HG03342 (cell line): ENCODE data around the gene SYNDIG1.

Source experiments
- ATAC-seq: cut with Tn5 transposase; IDR thresholded peaks from one replicate; pipeline ENCODE4 v1.9.1; 2021; ENCODE audit warnings: mild to moderate bottlenecking, moderate library complexity; ENCODE audit not compliant: unreplicated experiment

SYNDIG1 gene

DNA sequence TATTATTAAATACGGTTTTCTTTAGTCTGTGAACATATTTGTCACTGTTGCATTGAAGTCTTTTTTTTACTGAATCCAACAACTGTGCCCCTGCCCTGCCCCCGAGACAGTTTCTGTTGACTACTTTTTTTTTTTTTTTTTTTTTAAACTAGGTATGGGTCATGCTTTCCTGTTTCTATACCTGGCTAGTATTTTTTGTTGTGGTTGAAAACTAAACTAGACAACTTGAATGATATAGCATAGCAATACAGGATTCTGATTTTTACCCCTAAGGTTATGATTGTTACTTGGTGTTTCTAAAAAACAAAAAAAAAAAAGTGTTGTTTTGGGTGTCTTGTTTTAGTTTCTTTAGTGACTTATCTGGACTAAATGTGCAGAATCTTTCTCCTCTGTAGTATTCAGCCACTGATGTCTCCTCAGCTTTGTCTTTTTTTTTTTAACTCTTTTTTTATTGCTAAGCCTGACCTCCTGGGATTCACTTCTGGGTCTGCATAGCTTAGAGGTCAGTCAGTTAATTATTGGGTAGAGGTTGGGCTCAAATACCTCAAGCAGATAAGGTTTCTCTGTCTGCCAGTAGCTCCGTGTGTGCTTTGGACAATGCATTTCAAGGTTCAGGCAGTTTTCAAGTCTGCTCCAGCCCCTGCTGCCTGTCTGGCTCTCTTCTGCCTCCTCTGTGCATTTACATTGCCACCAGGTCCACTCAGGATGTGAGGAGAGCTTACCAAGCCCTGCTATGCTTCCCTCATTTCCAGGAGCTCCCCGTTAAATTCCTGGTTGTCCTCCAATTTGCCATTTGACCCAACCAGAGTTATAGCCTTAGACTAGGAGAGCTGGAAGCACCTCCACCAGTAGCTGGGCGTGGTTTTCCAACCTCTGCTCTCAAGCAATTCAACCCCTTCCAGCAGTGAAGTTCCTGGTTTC is 91.4 kb downstream of the SYNDIG1 start:
- ATAC-seq, result no peak

DNA sequence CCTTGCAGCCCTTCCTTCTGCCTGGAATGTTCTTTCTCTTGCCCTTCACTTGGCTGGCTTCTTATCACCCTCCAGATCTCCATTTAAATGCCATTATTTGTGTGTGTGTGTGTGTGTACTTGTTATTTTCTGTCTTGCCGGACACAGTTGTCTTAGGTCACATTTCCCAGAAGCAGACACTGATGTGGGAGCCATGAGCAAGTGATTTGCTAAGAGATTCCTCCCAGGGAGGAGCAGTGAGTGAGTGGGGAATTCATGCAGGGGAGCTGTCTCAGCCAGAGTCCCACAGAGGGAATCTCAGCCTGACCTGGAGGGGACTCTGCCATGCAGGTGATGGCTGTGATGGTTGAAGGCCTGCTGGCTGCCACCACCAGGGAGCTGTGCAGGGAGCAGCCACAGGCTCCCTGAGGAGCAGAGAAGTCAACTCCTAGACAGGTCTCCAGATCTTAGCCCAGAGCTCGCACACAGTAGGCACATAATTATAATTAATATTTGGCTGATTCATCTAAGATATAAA is 96.5 kb downstream of the SYNDIG1 start:
- ATAC-seq, result no peak

DNA sequence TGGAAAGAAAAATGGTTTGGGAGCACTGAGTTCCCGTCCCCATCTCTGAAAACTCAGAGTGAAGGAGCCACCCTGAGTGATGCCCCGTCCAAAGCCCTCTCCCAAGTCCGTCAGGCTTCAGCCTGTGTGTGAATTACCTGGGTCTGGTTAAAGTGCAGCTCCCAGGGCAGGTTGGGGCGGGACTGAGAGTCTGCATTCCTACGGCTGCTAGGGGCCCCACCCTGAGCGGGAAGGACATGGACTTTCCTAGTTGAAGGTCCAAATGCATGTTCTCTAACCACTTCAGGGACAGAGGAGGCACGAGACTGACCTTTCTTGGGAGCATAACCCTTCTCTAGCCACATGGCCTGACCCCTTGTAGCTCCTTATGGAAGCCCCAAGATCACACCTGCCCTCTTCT is 97.2 kb downstream of the SYNDIG1 start:
- no peak for ATAC-seq

DNA sequence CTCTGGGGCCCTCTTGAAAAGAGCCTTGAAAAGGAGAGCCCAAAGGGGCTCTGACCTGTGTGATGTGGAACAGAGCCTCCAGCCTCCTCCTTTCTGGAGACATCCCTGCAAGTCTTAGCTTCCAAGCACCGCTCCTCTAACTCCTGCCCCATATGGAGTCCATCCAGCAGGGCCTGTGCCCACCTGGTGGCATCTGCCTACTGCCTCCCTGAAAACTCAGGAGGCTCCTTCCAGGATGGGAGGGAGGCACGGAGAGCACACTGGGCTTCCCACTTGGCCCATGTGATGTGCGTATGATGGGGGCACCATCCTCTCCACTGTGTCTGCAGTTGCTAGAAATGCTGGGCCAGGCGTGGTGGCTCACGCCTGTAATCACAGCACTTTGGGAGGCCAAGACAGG is 98.1 kb downstream of the SYNDIG1 start:
- ATAC-seq, result no peak

DNA sequence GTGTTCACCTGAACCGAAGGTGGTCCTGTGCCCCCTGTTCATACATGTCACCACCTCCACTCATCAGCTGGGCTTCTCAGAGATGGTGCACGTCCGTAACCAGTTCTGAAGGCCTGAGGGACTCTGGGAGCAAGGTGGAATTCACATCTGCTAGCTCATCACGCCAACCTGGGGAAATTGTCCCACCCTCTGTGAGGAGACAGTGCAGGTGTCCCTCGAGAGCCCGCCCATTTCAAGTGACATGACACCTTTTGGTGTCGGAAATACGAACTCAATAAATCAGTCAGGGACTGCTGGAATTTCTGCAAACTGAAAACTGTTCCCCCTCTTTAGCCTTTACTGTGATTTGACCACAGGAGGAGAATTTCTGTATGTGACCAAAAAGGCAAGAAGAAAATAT is 99.4 kb downstream of the SYNDIG1 start:
- no peak for ATAC-seq

DNA sequence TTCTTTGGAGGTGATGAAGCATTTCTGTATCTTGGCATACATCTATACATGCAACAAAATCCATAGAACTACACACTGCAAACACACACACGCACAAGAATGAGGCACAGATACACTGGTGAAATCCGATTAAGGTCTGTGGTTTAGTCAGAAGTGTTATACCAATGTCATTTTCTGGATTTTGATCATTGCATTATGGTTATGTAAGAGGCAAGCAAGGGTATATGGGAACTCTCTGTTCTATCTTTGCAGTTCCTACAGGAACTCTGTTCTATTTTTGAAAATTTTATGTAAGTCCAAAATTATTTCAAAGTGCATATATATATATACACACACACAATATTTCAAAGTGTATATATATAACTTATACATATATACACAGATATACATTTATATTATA is 101.7 kb downstream of the SYNDIG1 start:
- no peak for ATAC-seq

DNA sequence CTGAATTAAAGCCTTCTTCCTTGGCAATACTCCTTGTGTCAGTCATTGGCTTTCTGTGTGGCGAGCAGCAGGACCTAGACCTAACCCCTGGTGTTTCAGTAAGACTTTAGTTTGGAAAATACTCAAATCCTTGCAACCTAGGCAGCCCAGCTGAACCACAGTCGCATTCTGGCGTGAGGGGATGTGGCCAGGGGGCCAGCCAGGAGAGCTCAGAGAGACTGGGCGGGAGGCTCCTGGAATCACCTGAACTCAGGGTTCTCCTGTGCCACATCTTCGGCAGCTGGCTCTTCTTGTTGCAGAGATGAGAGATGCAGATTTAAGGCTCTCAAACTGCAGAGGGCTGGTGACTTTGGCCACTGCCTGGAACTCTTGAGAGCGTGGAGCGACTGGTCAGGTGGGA is 102.7 kb downstream of the SYNDIG1 start:
- ATAC-seq, result no peak

DNA sequence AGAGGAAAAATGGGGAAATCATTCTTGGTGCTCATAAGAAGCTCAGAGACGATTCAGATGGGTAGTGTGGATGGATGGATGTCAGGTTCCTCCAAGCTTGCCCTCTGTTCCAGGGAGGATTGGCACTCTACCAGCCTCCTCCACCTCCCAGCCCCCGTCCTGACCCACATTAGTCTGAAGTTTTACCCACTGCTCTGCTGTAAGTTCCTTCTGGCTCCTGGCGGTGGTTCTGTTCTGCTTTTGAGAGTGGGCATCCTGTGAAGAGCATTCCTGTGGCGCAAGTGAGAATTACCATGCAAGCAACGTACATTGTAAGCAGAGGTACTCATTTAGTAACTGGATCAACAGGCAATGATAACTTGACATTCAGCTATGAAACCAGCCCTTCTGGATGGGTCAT is 103.4 kb downstream of the SYNDIG1 start:
- ATAC-seq, result no peak

DNA sequence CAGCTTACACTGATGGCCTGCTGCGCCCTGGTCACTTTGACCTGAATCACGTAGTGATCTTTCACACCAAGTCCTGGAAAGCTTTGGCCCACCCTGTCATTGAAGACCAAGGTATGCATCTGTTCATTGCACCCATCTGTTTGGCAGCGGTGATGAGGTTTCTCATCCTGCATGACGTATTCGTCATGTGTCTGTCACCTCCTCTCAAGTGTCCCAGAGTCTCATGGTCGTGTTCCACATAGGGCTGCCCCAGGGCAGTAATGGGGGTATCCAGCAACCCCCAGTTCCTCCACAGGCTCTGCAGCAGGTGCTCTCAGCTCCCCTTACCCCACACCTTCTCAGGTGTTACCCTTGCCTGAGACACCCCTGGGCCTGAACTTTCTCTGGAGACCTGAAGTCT is 104.1 kb downstream of the SYNDIG1 start:
- ATAC-seq, result no peak

DNA sequence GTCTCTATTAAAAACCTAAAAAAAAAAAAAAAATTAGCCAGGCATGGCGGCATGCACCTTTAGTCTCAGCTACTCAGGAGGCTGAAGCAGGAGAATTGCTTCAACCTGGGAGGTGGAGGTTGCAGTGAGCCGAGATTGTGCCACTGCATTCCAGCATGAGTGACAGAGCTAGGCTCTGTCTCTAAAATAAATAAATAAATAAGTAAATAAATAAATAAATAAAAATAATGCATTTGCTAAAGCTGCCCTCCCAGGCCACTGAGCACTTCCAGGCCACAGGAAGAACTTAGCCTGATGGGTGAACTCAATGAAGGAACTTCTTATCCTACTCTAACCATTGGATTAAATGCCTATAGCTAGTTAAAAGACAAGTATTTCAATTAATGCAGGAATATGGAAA is 104.9 kb downstream of the SYNDIG1 start:
- ATAC-seq, result no peak

DNA sequence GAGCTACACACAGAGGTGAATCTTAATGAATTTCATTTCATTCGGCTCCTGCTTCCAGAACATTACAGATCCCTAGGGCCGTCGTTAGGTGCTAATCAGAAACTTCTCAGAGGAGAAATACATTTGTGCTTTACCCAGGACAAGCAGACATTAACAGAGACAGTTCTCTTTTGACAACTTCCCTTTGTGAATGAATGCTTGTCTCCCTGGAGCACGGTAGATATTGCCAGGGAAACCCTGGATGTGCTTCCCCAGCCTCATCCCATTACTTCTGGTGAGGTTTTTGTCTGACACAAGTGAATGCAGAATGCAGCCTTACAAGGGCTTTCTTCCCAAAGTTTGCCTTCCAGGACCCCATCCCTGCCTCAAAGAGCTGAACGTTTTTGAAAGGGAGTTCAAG is 105.4 kb downstream of the SYNDIG1 start:
- no peak for ATAC-seq

DNA sequence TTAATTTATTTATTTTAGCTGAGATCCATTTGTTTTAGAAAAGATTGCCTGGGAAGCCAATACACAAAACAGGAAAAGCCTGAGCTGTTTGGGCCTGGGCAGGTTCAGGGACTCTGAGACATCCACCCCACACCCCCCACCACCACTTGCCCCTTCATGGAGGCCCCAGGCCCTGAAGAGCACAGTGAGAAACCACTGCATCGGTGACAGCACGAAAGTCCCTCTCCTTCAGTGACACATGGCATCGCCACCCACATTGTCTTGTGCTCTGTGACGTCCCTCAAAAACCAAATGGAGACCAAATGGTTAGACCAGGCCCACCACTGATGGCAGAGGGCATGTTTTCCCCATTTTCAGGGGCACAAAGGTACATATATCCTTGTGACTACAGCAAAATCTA is 106.4 kb downstream of the SYNDIG1 start:
- ATAC-seq, result no peak

DNA sequence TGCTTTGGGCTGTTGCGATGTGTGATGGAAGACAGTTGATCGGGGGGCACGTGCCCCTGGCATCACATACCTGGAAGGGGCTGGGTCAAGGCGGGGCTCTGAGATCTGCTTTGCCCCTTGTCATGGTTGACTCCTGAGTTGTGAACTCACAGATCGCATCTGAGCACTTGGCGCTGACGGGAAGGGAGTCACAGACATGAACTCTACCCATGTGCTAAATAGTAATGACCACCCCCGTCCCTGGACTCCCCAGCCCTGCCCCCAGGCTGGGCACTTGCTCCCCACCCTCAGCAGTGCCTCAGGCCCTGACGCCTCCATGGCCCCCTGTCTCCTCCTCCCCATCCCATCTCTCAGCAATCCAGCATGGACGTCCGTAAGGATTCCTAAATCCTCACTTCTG is 107.0 kb downstream of the SYNDIG1 start:
- no peak for ATAC-seq

DNA sequence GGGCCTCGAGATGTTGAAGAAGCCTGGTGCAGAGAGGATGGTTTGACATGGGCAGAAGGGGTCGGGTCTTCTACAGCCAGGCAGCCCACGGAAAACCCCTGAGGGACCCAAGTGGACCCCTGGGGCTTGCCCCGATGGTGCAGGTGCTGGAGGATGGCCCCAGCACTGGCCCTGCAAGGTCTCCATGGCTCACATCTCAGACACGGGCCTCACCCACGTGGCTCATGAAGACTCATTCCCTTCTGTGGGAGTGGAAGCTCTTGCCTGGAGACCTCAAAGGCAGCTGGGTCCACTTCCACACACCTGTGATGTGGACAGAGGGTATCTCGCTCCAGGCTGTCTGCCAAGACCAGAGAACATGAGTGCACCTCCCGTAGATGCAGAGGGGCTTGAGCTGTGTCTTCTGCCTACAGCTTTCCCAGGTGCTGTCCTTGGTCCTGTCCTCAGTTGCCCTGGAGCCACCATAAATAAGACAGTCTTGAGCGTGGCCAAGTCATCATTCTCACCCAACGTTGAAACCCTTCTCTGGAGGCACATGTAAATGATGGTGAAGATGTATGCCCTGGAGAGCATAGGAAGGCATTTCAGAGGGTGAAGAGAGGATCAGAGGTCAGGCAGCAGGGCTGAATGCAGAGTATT is 108.0 kb downstream of the SYNDIG1 start:
- no peak for ATAC-seq

DNA sequence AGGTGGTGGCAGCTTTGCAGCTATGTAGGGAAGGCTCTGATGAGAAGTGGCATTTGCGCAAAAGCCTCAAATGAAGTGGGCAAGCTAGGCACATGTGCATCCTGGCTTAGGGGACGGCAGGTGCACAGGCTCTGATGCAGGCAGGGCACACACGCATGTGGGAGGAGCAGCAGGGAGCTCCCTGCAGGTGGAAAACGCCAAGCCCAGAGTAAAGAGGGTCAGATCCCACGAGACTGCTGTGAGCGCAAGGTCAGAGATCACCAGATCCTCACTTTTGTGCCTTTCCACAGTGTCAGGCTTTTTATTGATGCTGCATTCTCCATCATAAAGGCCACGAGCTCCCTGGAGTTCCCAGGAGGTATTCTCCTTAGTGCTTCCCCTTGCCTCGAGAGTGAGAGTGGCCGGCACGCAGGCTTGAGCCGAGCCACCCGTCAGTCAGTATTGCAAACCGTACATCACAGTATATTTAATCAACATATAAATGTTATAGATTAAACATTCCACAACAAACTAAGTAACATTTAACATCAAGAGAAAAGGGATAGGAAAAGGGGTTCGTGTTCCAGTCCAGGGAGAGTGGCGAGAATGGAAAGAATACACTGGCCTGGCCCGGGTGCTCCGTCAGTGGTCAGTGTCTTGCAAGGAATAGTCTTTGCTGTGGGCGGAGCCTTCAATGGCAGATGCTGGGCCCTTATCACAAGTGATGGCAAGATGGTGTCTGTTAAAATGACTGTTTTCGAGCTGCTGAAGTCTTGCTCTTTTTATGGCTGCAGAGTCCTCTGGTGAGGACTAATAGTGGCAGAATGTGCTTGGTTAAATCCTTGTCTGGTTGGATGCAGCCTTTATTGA is 109.4 kb downstream of the SYNDIG1 start:
- no peak for ATAC-seq

DNA sequence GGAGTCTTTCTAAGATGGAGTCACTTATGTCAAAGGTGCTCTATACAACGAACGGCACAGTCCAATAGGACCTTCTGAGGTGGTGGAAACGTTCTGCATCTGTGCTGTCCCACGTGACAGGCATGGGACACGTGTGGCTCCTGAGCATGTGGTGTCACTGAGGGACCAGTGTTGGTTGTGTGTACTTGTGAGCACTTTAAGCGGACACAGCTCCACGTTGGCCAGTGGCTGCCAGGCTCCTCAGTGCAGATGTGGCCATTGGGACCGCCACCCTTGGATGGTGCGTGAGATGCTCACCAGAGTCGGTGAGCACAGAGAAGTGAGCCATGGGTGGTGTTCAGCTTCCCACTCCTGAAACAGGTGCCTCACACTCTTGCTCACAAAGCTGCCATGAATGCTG is 110.0 kb downstream of the SYNDIG1 start:
- no peak for ATAC-seq

DNA sequence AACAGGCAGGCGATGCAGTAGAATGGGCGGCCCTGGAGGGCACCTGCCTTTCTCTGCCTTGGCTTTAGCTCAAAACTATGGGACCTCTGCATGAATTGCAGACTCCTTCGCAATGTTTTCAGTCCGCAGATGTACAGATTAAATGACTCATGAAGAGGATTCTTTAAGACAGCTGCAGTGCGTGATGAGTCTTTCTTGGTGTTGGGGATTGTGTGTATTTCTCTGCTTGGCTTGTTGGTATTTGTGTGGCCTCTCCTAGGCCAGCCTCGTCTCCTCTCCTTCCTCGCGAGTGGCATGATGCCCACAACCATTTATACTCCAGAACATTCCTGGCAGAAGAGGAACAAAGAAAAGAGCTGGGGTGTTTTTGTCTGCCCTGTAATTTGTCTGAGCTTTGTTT is 110.6 kb downstream of the SYNDIG1 start:
- ATAC-seq, result no peak

DNA sequence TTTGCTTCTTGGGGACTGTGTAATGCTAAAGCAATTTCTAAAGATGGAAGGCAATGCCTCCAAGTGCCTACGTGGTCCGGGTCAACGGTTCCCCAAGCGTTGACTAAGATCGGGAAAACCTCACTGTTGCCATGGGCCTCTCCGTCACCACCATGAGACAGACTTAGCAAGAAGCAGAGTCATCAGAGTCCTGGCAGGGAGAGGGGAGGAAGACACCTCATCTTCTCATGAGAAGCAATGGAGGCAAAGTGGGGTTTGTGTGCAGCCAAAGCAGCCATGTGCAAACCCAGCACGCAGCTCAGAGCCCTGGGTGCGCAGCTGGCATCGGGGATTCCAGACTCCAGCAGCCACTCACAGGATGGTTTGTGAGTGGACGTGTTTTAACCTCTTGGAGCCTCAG is 111.4 kb downstream of the SYNDIG1 start:
- no peak for ATAC-seq

DNA sequence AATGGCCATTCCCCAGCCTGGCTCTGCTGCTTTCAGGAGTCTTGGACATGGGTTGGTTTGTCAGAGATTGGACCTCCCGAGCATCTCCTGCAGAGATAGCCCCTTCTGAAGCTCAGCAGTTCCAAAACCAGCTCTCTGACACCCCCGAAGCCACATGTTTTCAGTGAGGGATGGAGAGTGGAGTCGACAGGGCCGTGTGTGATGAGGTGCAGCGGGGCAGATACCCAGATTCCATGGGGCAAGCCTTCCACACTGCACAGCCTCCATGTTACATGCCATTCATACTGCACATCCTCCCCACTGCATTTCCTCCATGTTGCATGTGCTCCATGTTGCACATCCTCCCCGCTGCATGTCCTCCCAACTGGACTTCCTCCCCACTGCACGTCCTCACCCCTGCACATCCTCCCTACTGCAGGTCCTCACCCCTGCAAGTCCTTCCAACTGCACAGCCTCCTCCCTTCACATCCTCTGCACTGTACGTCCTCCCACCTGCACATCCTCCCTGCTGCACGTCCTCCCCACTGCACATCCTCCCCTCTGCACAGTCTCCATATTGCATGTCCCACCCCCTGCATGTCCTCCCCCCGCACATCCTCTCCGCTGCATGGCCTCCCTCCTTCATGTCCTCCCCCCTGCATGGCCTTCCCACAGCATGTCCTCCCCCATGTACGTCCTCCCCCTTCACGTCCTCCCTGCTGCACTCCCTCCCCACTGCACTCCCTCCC is 112.2 kb downstream of the SYNDIG1 start:
- ATAC-seq, result no peak

DNA sequence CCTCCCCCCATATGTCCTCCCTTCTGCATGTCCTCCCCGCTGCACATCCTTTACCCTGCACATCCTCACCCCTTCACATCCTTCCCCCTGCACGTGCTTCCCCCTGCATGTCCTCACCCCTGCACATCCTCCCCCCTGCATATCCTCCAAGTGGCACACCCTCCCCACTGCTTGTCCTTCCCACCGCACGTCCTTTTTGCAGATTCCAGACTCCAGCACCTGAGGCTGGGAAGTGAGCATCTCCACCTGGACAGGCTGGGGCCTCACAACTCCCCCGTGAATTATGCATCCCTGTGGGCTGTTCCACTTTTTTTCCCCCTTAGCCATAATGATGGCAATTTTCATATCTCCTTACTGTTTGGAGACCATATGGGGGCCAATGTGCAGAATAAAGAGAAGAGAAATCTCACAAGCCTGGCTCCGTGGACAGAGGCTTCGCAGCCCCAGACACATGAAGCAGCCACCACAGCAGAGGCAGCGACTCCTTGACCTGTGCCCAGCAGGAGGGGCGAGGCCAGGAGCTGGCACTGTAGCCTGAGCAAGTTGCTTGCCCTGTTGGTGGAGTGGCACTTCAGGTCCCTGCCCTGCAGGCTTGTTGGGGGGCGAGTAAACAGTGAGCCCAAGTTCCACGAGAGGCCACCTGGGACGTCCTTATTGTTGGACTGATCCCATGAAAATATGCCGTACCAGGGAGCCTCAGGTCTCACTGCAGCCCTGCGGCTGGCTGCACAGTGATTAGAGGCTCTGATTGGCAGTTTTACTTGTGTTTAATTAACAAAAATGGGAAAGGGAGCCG is 113.1 kb downstream of the SYNDIG1 start:
- ATAC-seq, result no peak
